Adipocyte (in vitro differentiated cells): ENCODE results near the gene MAD1L1.

Experiments
- DNase-seq: peaks from one replicate; pipeline ENCODE4 v3.0.0-alpha.2; 2015; ENCODE audit warnings: low read depth
- H3K27me3 ChIP-seq: replicated peaks from 2 replicates; pipeline ENCODE4 v1.7.0; 2013; ENCODE audit warnings: mild to moderate bottlenecking, low read length, moderate library complexity; ENCODE audit not compliant: control insufficient read depth, insufficient read depth
- H3K36me3 ChIP-seq: 2 replicates; pipeline ENCODE4 v1.7.0; 2013; ENCODE audit warnings: low read length, mild to moderate bottlenecking, moderate library complexity; ENCODE audit not compliant: control insufficient read depth, insufficient read depth, severe bottlenecking
- H3K4me1 ChIP-seq: 2 replicates; pipeline ENCODE4 v1.7.0; 2013; ENCODE audit warnings: mild to moderate bottlenecking, low read length, moderate library complexity; ENCODE audit not compliant: control insufficient read depth, insufficient read depth
- H3K4me3 ChIP-seq: 2 replicates; pipeline ENCODE4 v1.7.0; 2013; ENCODE audit warnings: mild to moderate bottlenecking, low read length, moderate library complexity
- H3K9ac ChIP-seq: 2 replicates; pipeline ENCODE4 v1.7.0; 2013; ENCODE audit warnings: mild to moderate bottlenecking, low read length, moderate library complexity
- H3K9me3 ChIP-seq: 2 replicates; pipeline ENCODE4 v1.7.0; 2013; ENCODE audit warnings: mild to moderate bottlenecking, low read length, moderate library complexity; ENCODE audit not compliant: control insufficient read depth

Gene MAD1L1

DNA sequence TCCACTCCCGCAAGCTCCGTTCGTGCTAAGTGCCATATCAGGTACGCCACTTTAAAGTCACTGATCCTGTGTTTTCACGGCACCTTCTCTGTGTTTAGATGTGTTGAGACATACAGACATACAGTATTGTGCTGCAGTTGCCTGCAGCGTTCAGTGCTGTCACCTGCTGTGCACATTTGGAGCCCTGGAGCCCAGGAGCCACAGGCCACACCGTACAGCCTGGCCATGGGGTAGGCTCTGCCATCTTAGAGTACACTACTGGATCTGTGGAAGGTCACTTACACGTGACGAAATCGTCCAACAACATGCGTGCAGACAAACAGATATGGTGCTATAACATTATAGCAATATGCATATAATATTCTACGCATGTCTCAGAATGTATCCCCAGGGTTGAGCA, 451.4 kb downstream of the MAD1L1 start:
- H3K36me3 ChIP-seq = no peaks in the 10 kb centered on the region
- H3K4me1 ChIP-seq = no peaks in the 10 kb centered on the region
- peaks cover 20% of the 10 kb centered on the region for H3K9me3 ChIP-seq
- H3K27me3 ChIP-seq = no peaks in the 10 kb centered on the region
- H3K9ac ChIP-seq = no peak overlapping the region
- no peak for DNase-seq
- H3K4me3 ChIP-seq = no peak overlapping the region

DNA sequence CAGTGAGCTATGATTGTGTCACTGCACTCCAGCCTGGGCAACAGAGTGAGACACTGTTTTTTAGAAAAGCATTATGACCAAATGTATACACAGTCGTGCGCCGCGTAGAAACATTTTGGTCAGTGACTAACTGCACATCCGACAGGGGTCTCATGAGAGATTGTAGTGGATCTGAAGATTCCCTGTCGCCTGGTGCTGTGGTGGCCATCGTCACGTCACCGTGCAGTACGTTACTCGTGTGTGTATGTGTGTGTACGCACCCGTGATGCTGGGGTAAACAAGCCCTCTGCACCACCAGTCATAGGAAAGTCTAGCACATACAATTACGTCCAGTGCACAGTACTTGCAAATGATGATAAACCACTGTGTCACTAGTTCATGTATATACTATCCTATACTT, 453.3 kb downstream of the MAD1L1 start:
- H3K4me3 ChIP-seq = no peak overlapping the region
- no peak for DNase-seq
- H3K27me3 ChIP-seq = no peaks in the 10 kb centered on the region

GRCh38 chr7:1777122-1777521, 455.6 kb downstream of the MAD1L1 start:
- no peak for DNase-seq
- no peaks in the 10 kb centered on the region for H3K36me3 ChIP-seq
- H3K9ac ChIP-seq = no peak overlapping the region
- H3K27me3 ChIP-seq = no peaks in the 10 kb centered on the region
- H3K9me3 ChIP-seq = peaks cover 26% of the 10 kb centered on the region
- no peak overlapping the region for H3K4me3 ChIP-seq
- no peaks in the 10 kb centered on the region for H3K4me1 ChIP-seq

More for the DNA sequence above, 453.3 kb downstream of the MAD1L1 start:
- Histone ChIP-seq H3K4me1 (no peaks in the 10 kb centered on the region), H3K9ac (no peak overlapping the region), H3K9me3 (peaks cover 26% of the 10 kb centered on the region), H3K36me3 (no peaks in the 10 kb centered on the region)

- Histone ChIP-seq H3K9me3 (peaks cover 26% of the 10 kb centered on the region), H3K4me3 (no peak overlapping the region), H3K4me1 (no peaks in the 10 kb centered on the region), H3K27me3 (no peaks in the 10 kb centered on the region), H3K9ac (no peak overlapping the region), H3K36me3 (no peaks in the 10 kb centered on the region)
- DNase-seq = no peak
These were observed 457.4 kb downstream of the MAD1L1 start for GRCh38 chr7:1775389-1775788.

DNA sequence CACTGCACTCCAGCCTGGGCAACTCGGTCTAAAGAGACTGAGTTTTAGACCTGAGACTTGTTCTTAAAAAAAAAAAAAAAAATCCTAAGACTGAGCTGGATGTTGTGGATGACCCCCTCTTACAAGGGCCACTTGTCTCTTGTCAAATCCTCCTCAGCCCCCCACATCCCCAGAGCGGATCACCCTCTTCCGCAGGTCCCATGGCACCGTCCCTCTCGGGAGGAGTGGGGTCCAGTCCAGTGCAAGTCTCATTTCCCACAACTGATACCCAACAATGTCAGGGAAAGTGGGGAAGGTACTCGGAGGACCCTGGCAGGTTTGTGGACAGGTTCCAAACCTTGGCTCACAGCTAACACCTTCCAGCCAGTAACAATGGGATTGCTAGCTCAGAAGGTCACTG, 462.4 kb downstream of the MAD1L1 start:
- no peak for DNase-seq

GRCh38 chr7:1769286-1770200, 463.2 kb downstream of the MAD1L1 start:
- H3K4me1 ChIP-seq = no peaks in the 10 kb centered on the region
- no peak overlapping the region for H3K4me3 ChIP-seq
- no peak for DNase-seq
- H3K27me3 ChIP-seq = peaks cover 16% of the 10 kb centered on the region
- no peak overlapping the region for H3K9ac ChIP-seq
- no peaks in the 10 kb centered on the region for H3K9me3 ChIP-seq
- no peaks in the 10 kb centered on the region for H3K36me3 ChIP-seq

More for the DNA sequence above, 462.4 kb downstream of the MAD1L1 start:
- Histone ChIP-seq H3K4me3 (no peak overlapping the region), H3K4me1 (no peaks in the 10 kb centered on the region), H3K9me3 (peaks cover 6% of the 10 kb centered on the region), H3K36me3 (no peaks in the 10 kb centered on the region), H3K27me3 (peaks cover 16% of the 10 kb centered on the region), H3K9ac (no peak overlapping the region)

DNA sequence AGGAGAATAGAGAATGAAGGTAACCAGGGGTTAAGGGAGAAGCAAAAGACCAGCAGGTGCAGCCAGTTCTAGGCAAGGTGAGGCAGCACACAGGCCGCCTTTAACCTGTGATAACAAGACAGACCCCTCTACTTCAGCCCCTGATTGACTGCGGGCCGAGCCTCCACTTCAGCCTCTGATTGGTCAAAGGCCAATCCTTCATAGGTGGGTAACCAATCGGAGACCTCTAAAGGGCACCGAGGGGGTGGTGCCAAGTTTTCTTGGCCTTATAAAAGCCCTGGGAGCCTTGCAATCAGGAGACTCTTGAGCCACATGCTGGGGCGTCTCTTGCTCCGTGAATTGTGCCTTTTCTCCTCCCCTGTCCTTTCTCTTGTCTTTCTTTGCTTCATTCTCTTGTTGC, 463.9 kb downstream of the MAD1L1 start:
- Histone ChIP-seq H3K36me3 (no peaks in the 10 kb centered on the region), H3K4me1 (no peaks in the 10 kb centered on the region), H3K4me3 (no peak overlapping the region), H3K9ac (no peak overlapping the region), H3K27me3 (peaks cover 16% of the 10 kb centered on the region), H3K9me3 (no peaks in the 10 kb centered on the region)
- DNase-seq = no peak

GRCh38 chr7:1767524-1767923, 465.2 kb downstream of the MAD1L1 start:
- H3K36me3 ChIP-seq = no peaks in the 10 kb centered on the region
- no peak overlapping the region for H3K9ac ChIP-seq
- DNase-seq = no peak
- H3K4me3 ChIP-seq = no peak overlapping the region
- H3K9me3 ChIP-seq = no peaks in the 10 kb centered on the region
- no peaks in the 10 kb centered on the region for H3K4me1 ChIP-seq
- peaks cover 16% of the 10 kb centered on the region for H3K27me3 ChIP-seq
